Tibial nerve (tissue), 3 donors: ENCODE results near the gene INPP5A.

Source experiments
- CTCF ChIP-seq, 5 experiments: fragments of 200-600 bp in 3 of 5; fragments of 450-650 bp in 2 of 5; sonication (generic) in 3 of 5; IDR thresholded peaks; one replicate each; pipeline ENCODE4 v1.5.1; 2016 to 2019; ENCODE audit warnings: antibody characterized with exemption in 5 of 5, mild to moderate bottlenecking in 3 of 5, moderate library complexity in 2 of 5
- POLR2A ChIP-seq, 2 donors: fragments of 450-650 bp; IDR thresholded peaks; one replicate each; pipeline ENCODE4 v1.6.1; 2017; ENCODE audit warnings: antibody characterized with exemption in 2 of 2, mild to moderate bottlenecking in 2 of 2, moderate library complexity in 2 of 2

GRCh38 chr10:132519382-132520176 is 18.0 kb upstream of the INPP5A start:
- TF ChIP-seq CTCF (IDR thresholded peaks at IDR 0.05) (no peak), POLR2A (IDR thresholded peaks at IDR 0.05) (no peak)
